ENCODE data around the gene PUM1.

Gene PUM1

GRCh38 chr1:30929135-30929889 lies 136.2 kb downstream of the PUM1 start:
- TF ChIP-seq CTCF (conservative IDR thresholded peaks at IDR 0.05), result peak; percentile 77
- H3K27ac ChIP-seq, result no peak overlapping the region

- no peak overlapping the region for H3K27ac ChIP-seq
- no peak for TF ChIP-seq CTCF (conservative IDR thresholded peaks at IDR 0.05)
These were observed 136.8 kb downstream of the PUM1 start for GRCh38 chr1:30928789-30929134.

GRCh38 chr1:30928171-30928570 lies 137.3 kb downstream of the PUM1 start:
- H3K27ac ChIP-seq, result no peak overlapping the region
- TF ChIP-seq CTCF (conservative IDR thresholded peaks at IDR 0.05), result no peak

- H3K27ac ChIP-seq, result no peak overlapping the region
- no peak for TF ChIP-seq CTCF (conservative IDR thresholded peaks at IDR 0.05)
These were observed 138.1 kb downstream of the PUM1 start for GRCh38 chr1:30927448-30927847.

GRCh38 chr1:30923597-30923996 lies 141.9 kb downstream of the PUM1 start:
- H3K27ac ChIP-seq, result no peak overlapping the region
- no peak for TF ChIP-seq CTCF (conservative IDR thresholded peaks at IDR 0.05)

GRCh38 chr1:30920827-30921226 lies 144.7 kb downstream of the PUM1 start:
- no peak overlapping the region for H3K27ac ChIP-seq
- TF ChIP-seq CTCF (conservative IDR thresholded peaks at IDR 0.05), result no peak

- no peak for TF ChIP-seq CTCF (conservative IDR thresholded peaks at IDR 0.05)
- H3K27ac ChIP-seq, result no peak overlapping the region
These were observed 146.3 kb downstream of the PUM1 start for GRCh38 chr1:30919025-30919881.

Data from VCaP (cell line).